ENCODE measurements around the gene OIT3. TPM values are rescaled to one million over a fixed set of nuclear protein-coding genes. Genes with fewer than 3 reads are reported as not detected.

OIT3 gene
- polyA plus RNA-seq, 1 of the 3 experiments (the other 2 are of a cell fraction) = not detected

DNA sequence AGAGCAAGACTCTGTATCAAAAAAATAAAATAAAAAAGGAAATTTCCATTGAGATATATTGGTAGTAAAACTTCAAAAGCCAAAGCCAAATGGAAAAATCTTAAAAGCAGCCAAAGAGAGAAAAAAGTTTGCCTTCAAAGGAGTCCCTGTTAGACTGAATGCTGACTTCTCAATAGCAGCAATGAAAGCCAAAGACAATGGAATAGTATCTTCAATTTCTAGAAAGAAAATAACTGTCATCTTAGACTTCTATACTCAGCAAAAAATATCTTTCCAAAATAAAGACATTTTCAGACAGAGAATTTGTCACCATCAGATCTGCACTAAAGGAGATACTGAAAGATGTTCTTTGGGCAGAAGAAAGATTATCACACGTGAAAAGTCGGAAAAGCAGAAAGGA is 14.3 kb upstream of the OIT3 start:
- no peak overlapping the region for H3K9ac ChIP-seq
- H3K36me3 ChIP-seq (replicated peaks in 1 of 2; ENCODE audit: control insufficient read depth in 1 of 2, insufficient read depth in 2 of 2, low read length in 1 of 2) = peaks cover under 1 to 45% of the 10 kb centered on the region in 2 experiments
- ChIA-PET CTCF (no interaction called here), POLR2A (no interaction called here)
- H3K27ac ChIP-seq (ENCODE audit: low read depth in 2 of 2, low read length in 1 of 2) = no peak overlapping the region
- 97% methylated on average over 2 of the region's 2 CpGs for WGBS (ENCODE audit: low lambda C conversion rate)
- H3K4me2 ChIP-seq = no peak overlapping the region
- no peaks in the 10 kb centered on the region for H3K4me1 ChIP-seq (ENCODE audit: control insufficient read depth in 1 of 2, insufficient read depth in 2 of 2, low read depth in 1 of 2, low read length in 1 of 2)
- DNase-seq = no peak
- H3K9me3 ChIP-seq = peaks cover 10% of the 10 kb centered on the region
- H3K9me2 ChIP-seq = no peaks in the 10 kb centered on the region
- TF ChIP-seq JUND (IDR thresholded peaks at IDR 0.05) = no peak
- TF ChIP-seq, protein P1, sequence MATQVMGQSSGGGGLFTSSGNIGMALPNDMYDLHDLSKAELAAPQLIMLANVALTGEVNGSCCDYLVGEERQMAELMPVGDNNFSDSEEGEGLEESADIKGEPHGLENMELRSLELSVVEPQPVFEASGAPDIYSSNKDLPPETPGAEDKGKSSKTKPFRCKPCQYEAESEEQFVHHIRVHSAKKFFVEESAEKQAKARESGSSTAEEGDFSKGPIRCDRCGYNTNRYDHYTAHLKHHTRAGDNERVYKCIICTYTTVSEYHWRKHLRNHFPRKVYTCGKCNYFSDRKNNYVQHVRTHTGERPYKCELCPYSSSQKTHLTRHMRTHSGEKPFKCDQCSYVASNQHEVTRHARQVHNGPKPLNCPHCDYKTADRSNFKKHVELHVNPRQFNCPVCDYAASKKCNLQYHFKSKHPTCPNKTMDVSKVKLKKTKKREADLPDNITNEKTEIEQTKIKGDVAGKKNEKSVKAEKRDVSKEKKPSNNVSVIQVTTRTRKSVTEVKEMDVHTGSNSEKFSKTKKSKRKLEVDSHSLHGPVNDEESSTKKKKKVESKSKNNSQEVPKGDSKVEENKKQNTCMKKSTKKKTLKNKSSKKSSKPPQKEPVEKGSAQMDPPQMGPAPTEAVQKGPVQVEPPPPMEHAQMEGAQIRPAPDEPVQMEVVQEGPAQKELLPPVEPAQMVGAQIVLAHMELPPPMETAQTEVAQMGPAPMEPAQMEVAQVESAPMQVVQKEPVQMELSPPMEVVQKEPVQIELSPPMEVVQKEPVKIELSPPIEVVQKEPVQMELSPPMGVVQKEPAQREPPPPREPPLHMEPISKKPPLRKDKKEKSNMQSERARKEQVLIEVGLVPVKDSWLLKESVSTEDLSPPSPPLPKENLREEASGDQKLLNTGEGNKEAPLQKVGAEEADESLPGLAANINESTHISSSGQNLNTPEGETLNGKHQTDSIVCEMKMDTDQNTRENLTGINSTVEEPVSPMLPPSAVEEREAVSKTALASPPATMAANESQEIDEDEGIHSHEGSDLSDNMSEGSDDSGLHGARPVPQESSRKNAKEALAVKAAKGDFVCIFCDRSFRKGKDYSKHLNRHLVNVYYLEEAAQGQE (IDR thresholded peaks at IDR 0.05; ENCODE audit: low read depth, low read length) = no peak
- no peak for TF ChIP-seq SIN3A (IDR thresholded peaks at IDR 0.05; ENCODE audit: borderline replicate concordance, low read depth, low read length)
- no peak for TF ChIP-seq USF1 (IDR thresholded peaks at IDR 0.05; ENCODE audit: borderline replicate concordance, low read depth)
- no peak for TF ChIP-seq RAD21 (IDR thresholded peaks at IDR 0.05; ENCODE audit: low read length)
- no peak for TF ChIP-seq CHD2 (IDR thresholded peaks at IDR 0.05; ENCODE audit: low read length, partially characterized antibody)
- no peak for TF ChIP-seq FOXM1 (IDR thresholded peaks at IDR 0.05; ENCODE audit: low read depth)
- TF ChIP-seq TEAD4 (IDR thresholded peaks at IDR 0.05; ENCODE audit: borderline replicate concordance, insufficient read depth) = no peak
- TF ChIP-seq, protein P2, sequence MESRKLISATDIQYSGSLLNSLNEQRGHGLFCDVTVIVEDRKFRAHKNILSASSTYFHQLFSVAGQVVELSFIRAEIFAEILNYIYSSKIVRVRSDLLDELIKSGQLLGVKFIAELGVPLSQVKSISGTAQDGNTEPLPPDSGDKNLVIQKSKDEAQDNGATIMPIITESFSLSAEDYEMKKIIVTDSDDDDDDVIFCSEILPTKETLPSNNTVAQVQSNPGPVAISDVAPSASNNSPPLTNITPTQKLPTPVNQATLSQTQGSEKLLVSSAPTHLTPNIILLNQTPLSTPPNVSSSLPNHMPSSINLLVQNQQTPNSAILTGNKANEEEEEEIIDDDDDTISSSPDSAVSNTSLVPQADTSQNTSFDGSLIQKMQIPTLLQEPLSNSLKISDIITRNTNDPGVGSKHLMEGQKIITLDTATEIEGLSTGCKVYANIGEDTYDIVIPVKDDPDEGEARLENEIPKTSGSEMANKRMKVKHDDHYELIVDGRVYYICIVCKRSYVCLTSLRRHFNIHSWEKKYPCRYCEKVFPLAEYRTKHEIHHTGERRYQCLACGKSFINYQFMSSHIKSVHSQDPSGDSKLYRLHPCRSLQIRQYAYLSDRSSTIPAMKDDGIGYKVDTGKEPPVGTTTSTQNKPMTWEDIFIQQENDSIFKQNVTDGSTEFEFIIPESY (IDR thresholded peaks at IDR 0.05; ENCODE audit: borderline replicate concordance, low read depth) = no peak
- no peak for TF ChIP-seq POLR2AphosphoS5 (IDR thresholded peaks at IDR 0.05; ENCODE audit: low read depth, low read length)
- no peak for TF ChIP-seq RCOR1 (IDR thresholded peaks at IDR 0.05; ENCODE audit: low read length)
- TF ChIP-seq, protein P3, sequence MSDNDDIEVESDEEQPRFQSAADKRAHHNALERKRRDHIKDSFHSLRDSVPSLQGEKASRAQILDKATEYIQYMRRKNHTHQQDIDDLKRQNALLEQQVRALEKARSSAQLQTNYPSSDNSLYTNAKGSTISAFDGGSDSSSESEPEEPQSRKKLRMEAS (IDR thresholded peaks at IDR 0.05; ENCODE audit: low read depth) = no peak
- TF ChIP-seq TCF12 (IDR thresholded peaks at IDR 0.05) = no peak
- no peak overlapping the region for H3K4me3 ChIP-seq (ENCODE audit: low read depth in 2 of 2, low read length in 1 of 2)
- no peaks in the 10 kb centered on the region for H3K79me2 ChIP-seq (ENCODE audit: insufficient read depth)
- H4K20me1 ChIP-seq (ENCODE audit: insufficient read depth) = no peaks in the 10 kb centered on the region
- no peaks in the 10 kb centered on the region for H3K27me3 ChIP-seq (ENCODE audit: insufficient read depth)
- no peak overlapping the region for H2AFZ ChIP-seq (ENCODE audit: low read depth)
- peaks cover 8% of the 10 kb centered on the region for H3F3A ChIP-seq (replicated peaks; ENCODE audit: insufficient read depth)
